Fibroblast of upper back skin (primary cell): ENCODE results near the gene TAF15.

Source experiments
- DNase-seq: peaks from one replicate; pipeline ENCODE4 v3.0.0-alpha.2; 2013

TAF15 gene

GRCh38 chr17:35875072-35875799, 66.0 kb downstream of the TAF15 start:
- no peak for DNase-seq

GRCh38 chr17:35875800-35876139, 66.5 kb downstream of the TAF15 start:
- DNase-seq = no peak

- no peak for DNase-seq
These were observed 67.2 kb downstream of the TAF15 start for GRCh38 chr17:35876534-35876933.

- DNase-seq = no peak
These were observed 68.2 kb downstream of the TAF15 start for GRCh38 chr17:35877345-35878029.

GRCh38 chr17:35878361-35878760, 69.1 kb downstream of the TAF15 start:
- no peak for DNase-seq

GRCh38 chr17:35879773-35880654, 70.7 kb downstream of the TAF15 start, which contains the start of gene CCL5:
TSS of gene CCL5 (minus strand) at chr17:35880360.
- DNase-seq = no peak

- no peak for DNase-seq
These were observed 80.0 kb downstream of the TAF15 start for GRCh38 chr17:35889241-35889640.

- DNase-seq = peak; percentile 74
These were observed 80.8 kb downstream of the TAF15 start for GRCh38 chr17:35889818-35890773.

GRCh38 chr17:35890774-35891155, 81.5 kb downstream of the TAF15 start:
- DNase-seq = no peak

- DNase-seq = no peak
These were observed 82.0 kb downstream of the TAF15 start for GRCh38 chr17:35891269-35891668.

- DNase-seq = peak; percentile 31
These were observed 83.1 kb downstream of the TAF15 start for GRCh38 chr17:35892091-35893035.

- no peak for DNase-seq
These were observed 84.5 kb downstream of the TAF15 start for GRCh38 chr17:35893751-35894150.

GRCh38 chr17:35894206-35894605, 84.9 kb downstream of the TAF15 start:
- DNase-seq = no peak

- no peak for DNase-seq
These were observed 86.6 kb downstream of the TAF15 start for GRCh38 chr17:35895636-35896587.
